Endothelial cell of umbilical vein (primary cell): ENCODE results near the gene PREP. TPM values are rescaled to one million over a fixed set of nuclear protein-coding genes. Genes with fewer than 3 reads are reported as not detected.

Experiments used
- BruUV-seq: library from RNA; stranded (reverse); fragments of 400-500 nt; replicated peaks from 2 replicates; lab custom pipeline; 2021; lab: Mats Ljungman, UMichigan
- CTCF ChIA-PET: fragments of 300-600, 350-600 bp; sonication (Branson Sonifier 250); formaldehyde crosslinking; loops from one replicate; lab custom pipeline; 2021; ENCODE audit warnings: antibody characterized with exemption, inconsistent platforms; lab: Charles Lee
- POLR2A ChIA-PET: fragments of 300-600, 350-600 bp; sonication (Branson Sonifier 250); formaldehyde crosslinking; loops from one replicate; lab custom pipeline; 2021; ENCODE audit warnings: antibody characterized with exemption, inconsistent platforms; lab: Charles Lee
- DNase-seq: peaks from one replicate; pipeline ENCODE4 v3.0.0-alpha.2; 2011; ENCODE audit warnings: low read depth, low spot score
- FAIRE-seq: peaks from 2 replicates; lab custom pipeline; 2011; peaks lifted over from hg19 to GRCh38; lab: Jason Lieb, UNC
- H2AFZ ChIP-seq: 2 replicates; pipeline ENCODE4 v1.6.0; 2012; ENCODE audit warnings: low read depth, low read length, control low read depth, inconsistent platforms
- H3K27ac ChIP-seq: 2 replicates; pipeline ENCODE4 v1.5.1; 2011; ENCODE audit warnings: low read depth, mild to moderate bottlenecking, control low read depth, low read length, moderate library complexity; ENCODE audit not compliant: insufficient read depth
- H3K27me3 ChIP-seq, 2 experiments: 2 replicates each; pipeline versions ENCODE4 v1.6.0 to v1.6.1; 2011; ENCODE audit warnings: low read length in 2 of 2, mixed read lengths in 1 of 2; ENCODE audit not compliant: control insufficient read depth in 2 of 2, insufficient read depth in 2 of 2
- H3K36me3 ChIP-seq, 2 experiments: 2 replicates in 1 of 2; 3 replicates in 1 of 2; pipeline ENCODE4 v1.5.1; 2011; ENCODE audit warnings: low read length in 2 of 2, mild to moderate bottlenecking in 1 of 2, moderate library complexity in 1 of 2; ENCODE audit not compliant: control insufficient read depth in 2 of 2, insufficient read depth in 2 of 2; ENCODE audit errors: extremely low read depth in 1 of 2
- H3K4me1 ChIP-seq: 3 replicates; pipeline ENCODE4 v1.5.1; 2011; ENCODE audit warnings: mild to moderate bottlenecking, low read length; ENCODE audit not compliant: control insufficient read depth, insufficient read depth; ENCODE audit errors: extremely low read depth
- H3K4me2 ChIP-seq: 2 replicates; pipeline ENCODE4 v1.6.1; 2011; ENCODE audit warnings: low read length, control low read depth, mixed read lengths; ENCODE audit not compliant: insufficient read depth
- H3K4me3 ChIP-seq, 3 experiments: fragments of 200-600 bp in 1 of 3; sonication (generic), shearing (Covaris generic) in 1 of 3; replicated peaks in 1 of 3; 2 replicates each; pipeline ENCODE4 v1.5.1; 2011 to 2016; ENCODE audit warnings: control low read depth in 3 of 3, low read length in 3 of 3, mild to moderate bottlenecking in 2 of 3, inconsistent platforms in 1 of 3, low read depth in 1 of 3, moderate library complexity in 1 of 3; ENCODE audit not compliant: insufficient read depth in 1 of 3
- H3K79me2 ChIP-seq: 2 replicates; pipeline ENCODE4 v1.6.0; 2012; ENCODE audit warnings: low read length, inconsistent platforms; ENCODE audit not compliant: control insufficient read depth, insufficient read depth
- H3K9ac ChIP-seq: replicated peaks from 2 replicates; pipeline ENCODE3; 2011; ENCODE audit warnings: low read length, control low read depth; ENCODE audit not compliant: insufficient read depth; ENCODE audit errors: extremely low read depth
- H3K9me1 ChIP-seq: replicated peaks from 3 replicates; pipeline ENCODE4 v1.6.0; 2011; ENCODE audit warnings: mild to moderate bottlenecking, low read length; ENCODE audit not compliant: control insufficient read depth, insufficient read depth; ENCODE audit errors: extremely low read depth
- H3K9me3 ChIP-seq: replicated peaks from 2 replicates; pipeline ENCODE4 v1.5.1; 2012; ENCODE audit warnings: low read length, inconsistent platforms; ENCODE audit not compliant: control insufficient read depth, insufficient read depth
- H4K20me1 ChIP-seq: replicated peaks from 2 replicates; pipeline ENCODE3; 2011; ENCODE audit warnings: mild to moderate bottlenecking, low read length; ENCODE audit not compliant: control insufficient read depth, insufficient read depth; ENCODE audit errors: extremely low read depth
- CTCF ChIP-seq, 2 donors: IDR thresholded peaks; 1 replicate in 1 of 2; 2 replicates in 1 of 2; pipeline ENCODE4 v1.5.1; 2011; ENCODE audit warnings: low read length in 2 of 2, mild to moderate bottlenecking in 2 of 2, moderate library complexity in 2 of 2, control low read depth in 1 of 2, inconsistent platforms in 1 of 2, low read depth in 1 of 2; ENCODE audit not compliant: insufficient read depth in 1 of 2; ENCODE audit errors: extremely low read depth in 1 of 2
- EZH2 ChIP-seq: IDR thresholded peaks from 2 replicates; pipeline ENCODE4 v1.6.1; 2012; ENCODE audit warnings: borderline replicate concordance, low read depth, mild to moderate bottlenecking, moderate library complexity, low read length, inconsistent platforms; ENCODE audit not compliant: severe bottlenecking
- FOS ChIP-seq: IDR thresholded peaks from 2 replicates; pipeline ENCODE4 v1.6.1; 2011; ENCODE audit warnings: mild to moderate bottlenecking, low read length, moderate library complexity, borderline replicate concordance; ENCODE audit not compliant: insufficient read depth
- GATA2 ChIP-seq: IDR thresholded peaks from 2 replicates; pipeline ENCODE4 v1.7.0; 2011; ENCODE audit warnings: low read depth, mild to moderate bottlenecking, moderate library complexity, mixed read lengths, low read length; ENCODE audit not compliant: insufficient read length, insufficient read depth
- JUN ChIP-seq: IDR thresholded peaks from 2 replicates; pipeline ENCODE4 v1.6.1; 2011; ENCODE audit warnings: borderline replicate concordance, low read depth; ENCODE audit not compliant: insufficient read length, insufficient read depth
- MAX ChIP-seq: IDR thresholded peaks from 2 replicates; pipeline ENCODE4 v1.6.1; 2011; ENCODE audit not compliant: insufficient read depth, insufficient read length
- MYC ChIP-seq: IDR thresholded peaks from one replicate; pipeline ENCODE4 v1.6.1; 2011; ENCODE audit warnings: mild to moderate bottlenecking, low read depth, low read length
- POLR2A ChIP-seq: IDR thresholded peaks from 2 replicates; pipeline ENCODE4 v1.6.1; 2012; ENCODE audit warnings: low read depth, mild to moderate bottlenecking, control low read depth, low read length
- POLR2AphosphoS5 ChIP-seq: IDR thresholded peaks from 2 replicates; pipeline ENCODE4 v1.6.1; 2012; ENCODE audit warnings: low read depth, mild to moderate bottlenecking, control low read depth, low read length, moderate library complexity; ENCODE audit not compliant: insufficient read depth
- dilution Hi-C: fragments of 300-500 bp; cut with MboI; formaldehyde crosslinking; loops from one replicate; pipeline ENCODE4 v1.15.0; 2019; ENCODE audit warnings: low sequenced_read_pairs; ENCODE audit not compliant: extremely low pct_ligation_motif_present
- intact Hi-C: fragments of 100-400 bp; cut with micrococcal nuclease; formaldehyde crosslinking; loops from one replicate; pipeline ENCODE4 v1.10.0; 2022
- polyA plus RNA-seq, 4 experiments: library from polyadenylated mRNA; depleted of rRNA in 3 of 4; stranded (reverse) in 3 of 4; unstranded in 1 of 4; fragments of >200 nt; gene quantifications; 2 replicates each; pipeline versions ENCODE4 v1.2.1 to v1.2.3, GENCODE V29; 2011 to 2012; ENCODE audit warnings: missing spikeins in 1 of 4
- total RNA-seq: library from RNA; stranded (reverse); gene quantifications from 2 replicates; pipeline ENCODE4 v1.2.3, GENCODE V29; 2021

PREP gene
- total and polyA plus RNA-seq, 2 donors (not counting 3 experiments of a cell fraction or from before 2014, with no cell fraction given): 17.2 to 37.7 TPM

- Histone ChIP-seq H2AFZ (no peak overlapping the region), H3K79me2 (no peaks in the 10 kb centered on the region), H3K27ac (no peak overlapping the region), H3K4me2 (no peak overlapping the region), H3K4me1 (no peaks in the 10 kb centered on the region), H3K4me3 (no peak overlapping the region), H3K9me1 (no peaks in the 10 kb centered on the region), H3K36me3 (peaks cover 0 to 8% of the 10 kb centered on the region in 2 experiments), H3K9me3 (no peaks in the 10 kb centered on the region), H3K27me3 (no peaks in the 10 kb centered on the region), H4K20me1 (no peaks in the 10 kb centered on the region), H3K9ac (no peak overlapping the region)
- dilution Hi-C loops (no loop called here), intact Hi-C loops (no loop called here)
- POLR2A ChIA-PET: no interaction called here
- CTCF ChIA-PET: no interaction called here
- TF ChIP-seq POLR2AphosphoS5 (no peak), FOS (no peak), MAX (no peak), POLR2A (no peak), EZH2 (no peak)
- FAIRE-seq: no peak
- BruUV-seq: no TSS peak
- no peak for DNase-seq
Observed at GRCh38 chr6:105320765-105321164, 82.1 kb downstream of the PREP start.

GRCh38 chr6:105320271-105320670 lies 82.6 kb downstream of the PREP start:
- CTCF ChIA-PET: no interaction called here
- dilution Hi-C loops: no loop called here
- TF ChIP-seq FOS (no peak), EZH2 (no peak), MAX (no peak), CTCF (IDR thresholded peaks at IDR 0.05; ENCODE audit: extremely low read depth in 1 of 2, insufficient read depth in 1 of 2, low read depth in 1 of 2, low read length in 2 of 2) (no peak), GATA2 (no peak), POLR2AphosphoS5 (no peak), POLR2A (no peak), MYC (no peak), JUN (no peak)

More at GRCh38 chr6:105320271-105320670, 82.6 kb downstream of the PREP start:
- Histone ChIP-seq H2AFZ (no peak overlapping the region), H3K27ac (no peak overlapping the region), H3K79me2 (no peaks in the 10 kb centered on the region), H3K4me3 (no peak overlapping the region), H4K20me1 (no peaks in the 10 kb centered on the region), H3K4me1 (no peaks in the 10 kb centered on the region), H3K9me3 (no peaks in the 10 kb centered on the region), H3K4me2 (no peak overlapping the region), H3K36me3 (peaks cover 0 to 8% of the 10 kb centered on the region in 2 experiments), H3K9me1 (no peaks in the 10 kb centered on the region), H3K27me3 (no peaks in the 10 kb centered on the region), H3K9ac (no peak overlapping the region)
- intact Hi-C loops: no loop called here
- FAIRE-seq: no peak
- no peak for DNase-seq
- POLR2A ChIA-PET: no interaction called here
- BruUV-seq: no TSS peak
